NOMO-1 treated with dmso at 0.1 percent for 144 hours (cell line): ENCODE data around the gene CEP72.
"Not testable (repeated sequence)": the region's sequence is repeated elsewhere in the genome, so short reads cannot be mapped to it uniquely, and the experiment has no call there.

ENCODE experiments used
- DNase-seq: peaks from one replicate; lab custom pipeline; 2025; ENCODE audit not compliant: unreplicated experiment; lab: John Stamatoyannopoulos, UW

CEP72 gene

DNA sequence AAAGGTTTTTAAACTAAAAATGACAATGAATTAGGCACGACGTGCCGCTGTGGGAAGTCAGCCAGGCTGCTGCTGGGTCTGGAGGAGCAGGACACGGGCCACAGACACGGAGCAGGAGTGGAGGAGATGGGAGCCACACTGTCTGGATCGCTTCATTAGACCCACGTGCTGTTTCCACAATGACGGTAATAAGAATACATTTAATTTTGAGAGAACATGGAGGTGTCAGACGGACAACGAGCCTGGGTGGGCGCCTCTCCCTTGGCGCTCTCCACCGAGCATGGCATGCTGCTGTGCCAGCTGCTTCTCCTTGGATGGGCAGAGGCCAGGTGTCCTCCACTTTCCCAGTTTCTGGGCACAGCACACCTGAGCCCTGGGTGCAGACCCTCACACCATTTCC is 68.7 kb downstream of the CEP72 start:
- not testable (repeated sequence) for DNase-seq

DNA sequence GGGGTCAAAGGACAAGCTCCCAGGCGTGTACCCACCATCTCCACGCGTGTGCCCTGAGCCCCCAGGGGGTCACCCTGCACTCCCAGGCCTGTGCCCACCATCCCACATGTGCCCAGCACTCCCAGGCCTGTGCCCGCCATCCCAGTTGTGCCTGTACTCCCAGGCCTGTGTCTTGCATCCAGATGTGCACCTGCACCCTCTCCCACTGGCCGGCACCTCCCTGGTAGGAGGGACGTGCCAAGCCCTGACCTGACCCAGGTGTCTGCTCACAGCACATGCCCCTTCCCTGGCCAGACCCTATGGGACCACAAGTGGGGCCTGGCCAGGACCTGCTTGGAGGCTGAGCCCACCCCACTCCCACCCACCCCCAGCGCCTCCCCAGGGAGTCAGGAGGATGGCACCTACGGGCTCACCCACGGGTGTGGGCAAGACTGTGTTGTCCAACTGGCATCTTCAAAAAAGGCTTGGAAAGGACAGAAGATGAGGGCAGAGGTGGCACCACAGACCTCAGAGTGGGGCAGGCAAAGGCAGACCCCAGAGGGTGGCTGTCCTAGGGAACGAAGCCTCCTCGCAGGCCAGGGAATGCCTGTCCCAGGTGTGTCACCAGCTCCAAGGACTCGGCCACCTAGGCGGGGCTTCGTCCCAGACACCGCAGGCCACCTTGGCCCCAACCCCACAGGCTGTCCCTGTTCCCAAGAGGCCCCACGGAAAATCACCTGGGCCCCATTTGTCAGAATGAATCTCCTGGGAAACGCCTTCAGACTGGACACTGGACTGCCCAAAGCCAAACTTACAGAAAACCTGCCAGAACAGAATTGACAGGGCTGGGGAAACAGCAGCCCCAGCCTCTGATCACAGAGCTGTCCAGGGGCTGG is 69.4 kb downstream of the CEP72 start:
- DNase-seq, result not testable (repeated sequence)

DNA sequence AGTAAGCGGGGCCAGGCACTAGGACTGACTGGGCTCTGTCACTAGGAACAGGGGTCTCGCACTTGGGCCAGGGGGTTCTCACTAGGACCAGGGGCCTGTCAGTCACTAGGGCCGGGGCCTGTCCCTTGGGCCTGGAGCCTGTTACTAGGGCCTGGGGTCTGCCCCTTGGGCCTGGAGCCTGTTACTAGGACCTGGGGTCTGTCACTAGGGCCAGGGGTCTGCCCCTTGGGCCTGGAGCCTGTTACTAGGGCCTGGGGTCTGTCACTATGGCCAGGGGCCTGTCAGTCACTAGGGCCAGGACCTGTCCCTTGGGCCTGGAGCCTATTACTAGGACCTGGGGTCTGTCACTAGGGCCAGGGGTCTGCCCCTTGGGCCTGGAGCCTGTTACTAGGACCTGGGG is 70.1 kb downstream of the CEP72 start:
- DNase-seq, result not testable (repeated sequence)

- not testable (repeated sequence) for DNase-seq
These were observed 70.7 kb downstream of the CEP72 start for GRCh38 chr5:682651-683358.

DNA sequence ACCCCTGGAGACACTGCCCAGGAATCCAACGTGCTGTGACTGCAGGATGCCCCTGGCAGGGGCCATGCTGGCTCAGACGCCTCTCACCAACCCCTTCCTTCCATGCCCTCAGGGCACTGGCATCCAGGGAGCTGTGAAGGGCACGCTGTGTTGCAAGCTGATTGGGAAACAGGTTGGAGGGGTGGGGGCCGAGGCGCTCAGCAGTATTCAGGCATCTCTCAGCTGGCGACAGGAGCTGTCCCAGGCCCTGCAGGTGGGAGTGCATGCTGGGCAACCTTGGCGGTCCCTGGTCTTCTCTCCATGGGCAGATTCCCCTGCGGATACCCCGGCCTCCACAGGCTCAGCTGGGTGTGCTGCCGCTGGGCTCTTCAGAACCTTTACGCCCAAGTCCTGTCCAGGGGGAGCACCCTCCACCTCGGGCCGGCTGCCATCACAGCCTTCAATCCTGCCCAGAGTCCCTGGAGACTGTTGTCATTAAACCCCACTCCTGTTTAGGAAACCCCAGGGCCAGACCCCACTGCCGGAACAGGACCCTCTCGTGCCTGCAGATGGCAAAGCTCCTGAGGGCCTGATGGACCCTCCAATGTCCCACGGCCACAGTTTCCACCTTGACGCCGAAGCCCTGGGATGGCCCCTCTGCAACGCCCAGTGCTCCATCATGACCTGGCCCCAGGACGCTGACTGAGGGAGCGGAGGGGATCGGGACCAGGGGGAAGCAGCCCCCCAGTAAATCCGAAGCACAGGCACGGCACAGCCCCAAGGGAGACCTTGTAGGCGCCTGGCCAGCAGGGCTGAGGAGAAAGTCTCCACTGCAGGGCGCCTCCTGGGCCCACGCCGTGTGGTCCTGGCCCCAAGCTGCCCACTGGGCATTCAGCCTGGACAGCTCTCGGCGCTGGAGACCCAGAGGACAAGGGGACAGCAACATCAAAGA is 71.7 kb downstream of the CEP72 start:
- DNase-seq, result no peak

DNA sequence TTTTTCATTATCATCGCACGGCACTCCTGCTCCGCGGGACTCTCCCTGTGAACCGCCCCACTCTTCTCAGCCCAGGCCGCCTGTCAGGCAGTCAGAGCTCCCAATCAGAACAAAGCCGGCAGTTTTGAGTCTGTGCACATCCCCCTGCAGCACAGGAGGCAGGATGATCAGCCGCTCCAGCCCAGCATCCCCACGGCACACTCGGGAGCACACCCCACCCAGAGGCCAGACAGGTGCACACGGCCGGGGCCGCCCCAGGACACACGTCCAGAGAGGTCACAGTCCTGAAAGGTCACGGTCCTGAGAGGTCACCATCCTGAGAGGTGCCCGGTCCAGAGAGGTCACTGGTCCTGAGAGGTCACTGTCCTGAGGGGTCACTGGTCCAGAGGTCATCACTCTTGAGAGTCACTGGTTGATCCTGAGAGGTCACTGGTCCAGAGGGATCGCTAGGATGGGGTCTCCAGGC is 72.6 kb downstream of the CEP72 start:
- no peak for DNase-seq

- DNase-seq, result no peak
These were observed 73.4 kb downstream of the CEP72 start for GRCh38 chr5:685262-686171.

DNA sequence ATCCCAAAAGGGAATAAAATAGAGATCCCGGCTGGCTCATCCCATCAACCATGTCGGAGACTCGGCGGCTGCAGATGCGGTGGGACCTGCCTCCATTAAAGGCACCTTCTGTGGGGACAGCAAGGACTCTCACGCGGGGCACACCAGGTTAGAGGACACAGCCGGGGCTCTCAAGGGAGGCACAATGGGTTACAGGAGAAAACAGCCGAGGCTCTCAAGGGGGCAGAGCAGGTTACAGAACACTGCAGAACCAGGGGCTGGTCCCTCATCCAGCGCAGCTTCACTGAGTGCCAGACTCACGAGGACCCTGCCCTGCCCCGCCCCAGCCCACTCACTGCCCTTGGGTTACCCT is 74.0 kb downstream of the CEP72 start:
- not testable (repeated sequence) for DNase-seq

DNA sequence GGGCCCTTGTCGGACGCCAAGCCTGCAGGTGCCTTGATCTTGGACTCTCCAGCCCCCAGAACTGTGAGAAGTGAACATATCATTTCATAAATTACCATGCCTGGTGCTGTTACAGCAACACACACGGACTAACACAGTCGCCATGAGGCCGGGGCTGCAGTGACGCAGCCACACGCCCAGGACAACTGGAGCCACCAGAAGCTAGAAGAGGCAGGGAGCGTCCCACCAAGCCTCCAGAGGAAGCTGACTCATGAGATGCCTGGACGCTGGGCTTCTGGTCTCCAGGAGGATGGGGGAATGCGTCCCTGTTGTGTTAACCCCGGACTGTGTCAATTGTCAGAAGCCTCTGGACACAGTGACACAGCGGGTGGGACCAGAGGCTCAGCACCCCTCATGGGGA is 74.8 kb downstream of the CEP72 start:
- DNase-seq, result not testable (repeated sequence)

GRCh38 chr5:688348-689010 is 76.3 kb downstream of the CEP72 start:
- DNase-seq, result not testable (repeated sequence)

DNA sequence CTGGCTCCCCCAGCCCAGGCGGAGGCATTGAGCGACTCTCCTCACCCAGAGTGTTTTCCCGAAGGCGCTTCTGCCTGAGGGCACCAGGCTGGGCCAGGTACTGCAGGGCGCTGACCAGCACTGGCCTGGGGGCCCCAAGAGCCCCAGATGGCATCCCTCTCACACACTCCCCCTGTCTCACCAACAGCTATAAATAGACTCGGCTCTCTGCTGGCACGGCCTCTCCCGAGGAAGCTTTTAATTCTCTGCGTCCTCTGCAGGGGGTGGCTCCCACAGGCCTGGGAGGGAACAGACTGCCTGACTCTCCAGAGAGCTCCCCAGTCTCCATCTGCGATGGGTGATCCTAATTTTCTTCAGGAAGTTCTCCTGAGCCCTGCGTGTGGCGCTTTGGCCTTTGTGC is 78.2 kb downstream of the CEP72 start:
- DNase-seq, result not testable (repeated sequence)

GRCh38 chr5:691049-691448 is 78.9 kb downstream of the CEP72 start:
- not testable (repeated sequence) for DNase-seq

- no peak for DNase-seq
These were observed 79.8 kb downstream of the CEP72 start for GRCh38 chr5:691817-692528.

DNA sequence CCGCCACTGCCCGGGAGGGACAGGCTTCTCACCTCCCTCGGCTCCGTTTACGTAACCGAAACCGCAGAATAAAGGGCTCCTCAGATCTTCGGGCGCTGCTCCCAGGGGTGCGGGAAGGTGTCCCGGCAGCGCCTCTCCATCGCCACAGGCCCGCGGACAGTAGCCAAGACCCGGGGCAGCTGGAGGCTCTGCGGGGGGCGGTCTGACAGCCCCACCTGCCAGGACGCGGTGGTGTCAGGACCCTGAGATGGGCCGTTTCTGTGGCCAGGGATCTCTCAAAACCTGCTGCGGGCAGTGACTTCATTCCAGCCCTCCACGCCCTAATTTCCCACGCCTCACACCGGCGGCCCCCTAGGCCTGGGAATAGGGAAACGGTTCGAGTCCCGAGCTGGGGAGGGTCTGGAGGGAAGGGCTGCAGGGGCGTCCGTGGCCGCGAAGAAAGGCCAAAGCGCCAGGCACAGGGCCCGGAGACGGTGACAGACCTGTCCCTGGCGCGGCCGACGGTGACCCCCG is 80.4 kb downstream of the CEP72 start:
- not testable (repeated sequence) for DNase-seq

DNA sequence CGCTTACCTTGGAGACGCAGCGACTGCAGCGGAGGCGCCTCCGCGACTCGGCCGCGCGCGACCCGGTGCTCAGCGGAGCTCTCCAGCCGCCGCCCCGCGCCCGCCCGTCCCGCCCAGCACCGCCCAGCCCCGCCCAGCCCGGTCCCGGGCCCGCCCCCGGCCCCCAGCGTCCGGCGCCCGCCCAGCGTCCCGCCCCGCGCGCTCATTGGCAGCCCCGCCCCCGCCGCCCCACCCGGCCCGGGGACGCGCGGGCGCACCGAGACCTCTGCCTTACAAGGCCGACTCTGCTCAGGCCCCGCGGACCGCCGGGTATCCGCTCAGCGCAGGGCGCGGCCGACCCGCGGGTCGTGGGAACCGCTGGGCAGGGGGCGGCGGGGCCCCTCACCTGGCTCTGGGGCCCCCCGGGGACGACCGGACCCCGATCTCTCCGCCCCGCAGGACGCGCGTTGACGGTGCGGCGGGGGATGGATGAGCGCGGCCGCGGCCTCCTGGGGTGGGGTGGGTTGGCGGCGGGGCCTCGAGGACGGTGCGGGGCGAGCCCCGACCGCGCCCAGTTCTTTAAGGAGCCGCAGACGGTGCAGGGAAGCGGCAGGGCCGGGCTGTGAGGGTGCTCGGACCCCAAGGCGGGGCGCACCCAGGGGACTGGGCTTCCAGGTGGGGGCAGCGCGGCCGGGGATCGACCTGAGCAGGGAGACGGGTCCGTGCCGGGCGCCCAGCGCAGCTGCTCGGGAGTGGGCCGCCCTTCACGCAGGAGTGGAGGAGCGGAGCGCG is 81.3 kb downstream of the CEP72 start, which contains the start of gene TPPP:
Gene TPPP (minus strand): TSS at position 82 of the 771 bp plus-strand sequence. CDS start 15,292 bp downstream, outside the sequence.
- peak; percentile 60 for DNase-seq

GRCh38 chr5:694042-694431 is 81.9 kb downstream of the CEP72 start:
- not testable (repeated sequence) for DNase-seq

DNA sequence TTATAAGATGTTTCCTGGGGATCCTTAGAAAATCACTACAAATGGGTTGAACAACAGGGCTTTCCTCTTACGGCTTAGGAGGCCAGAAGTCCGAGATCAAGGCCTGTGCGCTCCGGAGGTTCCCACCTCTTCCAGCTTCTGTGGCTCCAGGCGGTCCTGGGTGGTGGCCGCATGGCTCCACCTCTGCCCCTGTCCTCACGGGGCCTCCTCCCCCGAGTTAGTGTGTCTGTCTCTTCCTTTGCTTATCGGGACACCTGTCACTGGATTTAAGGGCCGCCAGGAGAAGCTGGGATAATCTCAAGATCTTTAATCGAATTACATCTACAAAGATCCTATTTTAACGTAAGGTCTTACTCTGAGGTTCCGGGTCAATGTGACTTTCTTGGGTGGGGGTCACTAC is 83.3 kb downstream of the CEP72 start:
- DNase-seq, result not testable (repeated sequence)

DNA sequence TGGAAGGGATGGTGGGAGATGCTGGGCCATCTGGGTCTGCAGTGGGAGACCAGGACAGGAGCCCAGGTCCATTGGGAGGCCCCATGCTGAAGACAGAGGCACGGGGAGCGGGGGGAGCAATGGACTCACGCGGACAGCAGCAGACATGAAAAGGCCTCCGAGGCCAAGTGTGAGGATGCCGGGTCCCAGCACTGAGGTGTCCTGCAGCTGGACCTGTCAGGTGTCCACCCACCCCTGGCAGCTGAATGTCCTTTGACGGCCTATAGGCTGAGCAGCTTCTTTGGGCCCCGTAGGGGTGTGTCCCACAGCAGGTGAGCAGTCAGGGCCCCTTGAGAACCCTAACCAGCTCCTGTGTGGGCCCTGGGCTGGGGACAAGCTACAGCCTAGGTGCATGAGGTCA is 84.1 kb downstream of the CEP72 start:
- not testable (repeated sequence) for DNase-seq
